Measurements from ENCODE around the gene PVALB. TPM values are rescaled to one million over a fixed set of nuclear protein-coding genes. Genes with fewer than 3 reads are reported as not detected.

Gene PVALB
- total RNA-seq, 4 donors from 2014 or later: not detected

DNA sequence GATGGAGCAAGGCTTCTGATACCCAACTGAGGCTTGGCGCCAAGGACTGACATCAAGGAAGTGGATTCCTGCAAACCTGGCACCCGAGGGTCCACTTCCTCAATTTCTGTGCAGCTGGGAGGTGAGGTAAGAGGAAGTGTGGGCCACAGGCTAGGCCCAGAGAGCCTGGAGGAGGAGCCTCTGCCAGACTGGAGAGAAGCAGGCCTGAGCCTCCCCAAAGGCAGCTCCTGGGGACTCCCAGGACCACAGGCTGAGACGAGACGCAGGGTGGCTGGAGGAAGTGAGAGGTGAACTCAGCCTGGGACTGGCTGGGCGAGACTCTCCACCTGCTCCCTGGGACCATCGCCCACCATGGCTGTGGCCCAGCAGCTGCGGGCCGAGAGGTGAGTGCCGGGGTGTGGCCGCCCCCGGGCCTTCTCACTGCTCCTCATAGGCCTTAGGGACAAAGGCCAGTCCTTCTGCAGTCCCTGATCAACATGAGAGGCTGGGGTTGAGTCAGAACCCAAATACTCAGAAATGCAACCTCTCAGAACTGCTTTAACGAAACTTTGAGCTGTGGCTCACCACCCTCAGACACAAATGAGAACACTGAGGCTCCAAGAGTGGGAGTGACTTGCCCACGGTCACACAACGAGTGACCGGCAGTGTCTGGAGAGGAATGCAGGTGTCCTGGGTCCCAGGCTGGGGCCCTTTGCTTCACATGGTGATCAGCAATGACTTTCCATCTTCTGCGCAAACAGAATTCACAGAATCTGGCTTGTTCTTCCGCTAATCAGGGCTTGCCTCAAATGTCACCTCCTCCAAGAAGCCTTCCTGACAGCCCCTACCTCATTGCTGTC, 44.2 kb upstream of the PVALB start, which contains the start of gene NCF4:
TSS of gene NCF4 (plus strand) at position 186 of the 839 bp plus-strand sequence. CDS start at position 352, 166 bp downstream.
- TF ChIP-seq, protein P1, sequence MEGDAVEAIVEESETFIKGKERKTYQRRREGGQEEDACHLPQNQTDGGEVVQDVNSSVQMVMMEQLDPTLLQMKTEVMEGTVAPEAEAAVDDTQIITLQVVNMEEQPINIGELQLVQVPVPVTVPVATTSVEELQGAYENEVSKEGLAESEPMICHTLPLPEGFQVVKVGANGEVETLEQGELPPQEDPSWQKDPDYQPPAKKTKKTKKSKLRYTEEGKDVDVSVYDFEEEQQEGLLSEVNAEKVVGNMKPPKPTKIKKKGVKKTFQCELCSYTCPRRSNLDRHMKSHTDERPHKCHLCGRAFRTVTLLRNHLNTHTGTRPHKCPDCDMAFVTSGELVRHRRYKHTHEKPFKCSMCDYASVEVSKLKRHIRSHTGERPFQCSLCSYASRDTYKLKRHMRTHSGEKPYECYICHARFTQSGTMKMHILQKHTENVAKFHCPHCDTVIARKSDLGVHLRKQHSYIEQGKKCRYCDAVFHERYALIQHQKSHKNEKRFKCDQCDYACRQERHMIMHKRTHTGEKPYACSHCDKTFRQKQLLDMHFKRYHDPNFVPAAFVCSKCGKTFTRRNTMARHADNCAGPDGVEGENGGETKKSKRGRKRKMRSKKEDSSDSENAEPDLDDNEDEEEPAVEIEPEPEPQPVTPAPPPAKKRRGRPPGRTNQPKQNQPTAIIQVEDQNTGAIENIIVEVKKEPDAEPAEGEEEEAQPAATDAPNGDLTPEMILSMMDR (IDR thresholded peaks at IDR 0.05; ENCODE audit: low read depth): no peak

GRCh38 chr22:36860438-36860820, 43.6 kb upstream of the PVALB start:
- TF ChIP-seq, protein P1 (IDR thresholded peaks at IDR 0.05; ENCODE audit: low read depth): no peak

DNA sequence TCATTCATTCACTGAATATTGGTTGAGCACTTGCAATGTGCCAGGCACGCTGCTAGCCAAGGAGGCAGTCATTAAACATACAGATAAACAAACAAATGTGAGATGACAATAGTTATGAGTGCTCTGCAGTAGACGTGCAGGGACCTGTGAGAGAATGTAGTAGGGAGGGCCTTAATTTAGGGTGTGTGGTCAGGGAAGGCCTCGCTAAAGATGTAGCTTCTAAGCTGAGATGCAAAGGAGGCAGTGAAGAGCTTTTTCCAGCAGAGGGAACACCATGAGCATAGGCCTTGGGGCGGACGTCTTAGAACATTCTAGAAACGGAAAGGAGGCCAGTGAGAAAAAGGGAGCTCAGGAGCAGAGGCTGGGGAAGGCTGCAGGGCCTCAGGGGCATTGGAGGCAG, 43.2 kb upstream of the PVALB start:
- TF ChIP-seq, protein P1 (IDR thresholded peaks at IDR 0.05; ENCODE audit: low read depth): no peak

DNA sequence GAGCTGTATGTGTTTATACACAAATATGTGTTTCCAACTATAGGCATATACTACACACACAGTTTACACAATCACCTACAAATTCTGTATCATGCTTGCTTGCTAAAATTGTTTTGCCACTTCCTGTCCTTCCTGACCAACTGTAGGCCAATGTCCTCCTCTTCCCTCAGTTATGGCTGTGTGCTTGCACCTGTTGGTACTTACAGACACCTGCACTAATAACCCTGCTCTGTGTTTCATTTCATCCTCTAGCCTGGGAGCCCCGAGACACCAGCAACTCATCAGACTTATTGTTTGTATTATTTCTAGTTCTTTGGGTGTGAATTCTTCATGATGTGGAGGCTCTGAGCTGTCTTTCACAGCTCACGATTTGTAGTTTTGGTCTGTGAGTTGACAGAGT, 42.1 kb upstream of the PVALB start:
- TF ChIP-seq, protein P1 (IDR thresholded peaks at IDR 0.05; ENCODE audit: low read depth): no peak

DNA sequence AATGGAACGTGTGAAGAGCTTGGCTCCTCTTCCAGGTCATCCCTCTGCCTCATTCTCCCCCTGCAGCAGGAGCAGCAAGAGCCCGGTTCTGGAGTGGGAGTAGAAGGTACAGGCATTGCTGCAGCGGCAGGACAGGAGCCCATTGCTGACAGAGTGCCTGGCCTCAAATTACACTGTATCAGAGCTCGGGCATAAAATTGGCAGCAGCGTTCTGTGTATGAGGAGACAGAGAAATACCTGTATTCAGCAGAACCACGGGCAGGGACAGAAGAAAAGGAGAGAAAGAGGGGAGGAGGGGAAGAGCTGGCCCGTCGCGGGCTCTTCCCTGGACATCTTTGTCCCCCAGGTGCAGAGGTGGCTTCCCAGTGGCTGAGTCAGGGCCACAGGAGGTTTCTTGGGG, 41.3 kb upstream of the PVALB start:
- TF ChIP-seq, protein P1 (IDR thresholded peaks at IDR 0.05; ENCODE audit: low read depth): no peak

- TF ChIP-seq, protein P1 (IDR thresholded peaks at IDR 0.05; ENCODE audit: low read depth): no peak
Measured at GRCh38 chr22:36856792-36857135, 39.9 kb upstream of the PVALB start.

DNA sequence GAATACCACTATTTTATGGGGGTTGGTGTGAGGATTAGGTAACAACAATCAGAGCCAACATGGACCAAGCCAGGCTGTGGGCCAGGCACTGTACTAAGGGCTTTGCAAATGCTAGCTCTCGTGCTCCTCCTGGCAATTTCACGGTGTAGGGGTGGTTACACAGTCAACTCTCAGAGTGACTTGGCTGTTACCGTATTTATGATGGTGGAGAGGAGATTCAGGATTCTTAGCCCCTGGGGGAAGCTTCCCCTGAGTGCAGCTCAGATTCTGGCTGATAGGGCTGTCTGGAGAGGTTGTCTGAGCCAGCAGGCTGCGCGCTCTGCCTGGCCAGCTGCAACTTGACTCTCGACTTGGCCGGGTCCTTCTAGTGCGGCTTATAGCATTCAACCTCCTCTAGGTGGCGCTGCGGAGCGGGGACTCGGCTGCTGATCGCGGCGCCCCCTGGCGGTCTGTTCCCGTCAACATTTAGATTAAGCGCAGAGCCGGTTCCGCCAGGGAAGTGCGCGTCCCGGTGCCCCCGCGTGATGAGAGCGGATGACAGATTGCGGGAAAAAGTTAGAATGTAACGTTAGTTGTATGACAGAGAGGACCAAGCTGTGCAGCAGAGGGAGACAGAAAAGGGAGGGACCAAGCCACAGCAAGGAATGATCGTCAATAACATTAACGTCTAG, 39.4 kb upstream of the PVALB start:
- TF ChIP-seq, protein P1 (IDR thresholded peaks at IDR 0.05; ENCODE audit: low read depth): no peak

All from subcutaneous adipose tissue (tissue), 4 donors.